HEK293 (cell line): ENCODE measurements around the gene SGCB.

Experiments used
- CTCF ChIA-PET: fragments of 350-600 bp; formaldehyde crosslinking; extraction: SDS; loops from one replicate; lab custom pipeline; 2021; ENCODE audit warnings: antibody characterized with exemption; lab: Yijun Ruan, JAX
- POLR2A ChIA-PET: fragments of 300-600 bp; formaldehyde crosslinking; extraction: SDS; loops from one replicate; lab custom pipeline; 2020; ENCODE audit warnings: antibody characterized with exemption, inconsistent platforms; lab: Yijun Ruan, JAX
- H3K27ac ChIP-seq: fragments of 200-500 bp; sonication (Bioruptor generic); 2 replicates; pipeline ENCODE4 v1.5.1; 2014; ENCODE audit warnings: low read depth, low read length, control low read depth, inconsistent platforms; ENCODE audit errors: extremely low read depth
- H3K36me3 ChIP-seq, 2 experiments: fragments of 200-500 bp in 1 of 2; sonication (Bioruptor generic) in 1 of 2; 1 replicate in 1 of 2; 2 replicates in 1 of 2; pipeline ENCODE4 v1.5.1; 2014 to 2017; ENCODE audit warnings: inconsistent platforms in 2 of 2, low read length in 2 of 2; ENCODE audit not compliant: control insufficient read depth in 2 of 2, insufficient read depth in 1 of 2
- H3K4me1 ChIP-seq: fragments of 200-500 bp; sonication (Bioruptor generic); 2 replicates; pipeline ENCODE4 v1.5.1; 2014; ENCODE audit warnings: mild to moderate bottlenecking, low read length, inconsistent platforms; ENCODE audit not compliant: control insufficient read depth, insufficient read depth
- H3K4me3 ChIP-seq: 2 replicates; pipeline ENCODE4 v1.5.1; 2011; ENCODE audit warnings: low read depth, mild to moderate bottlenecking, control low read depth, low read length, moderate library complexity
- H3K9me3 ChIP-seq: fragments of 200-500 bp; sonication (Bioruptor generic); 2 replicates; pipeline ENCODE4 v1.5.1; 2014; ENCODE audit warnings: low read depth, low read length, inconsistent platforms; ENCODE audit not compliant: control insufficient read depth, insufficient read depth
- KLF16 ChIP-seq: fragments of 450-650 bp; formaldehyde crosslinking; IDR thresholded peaks from 2 replicates; pipeline ENCODE4 v1.5.1; 2017; ENCODE audit warnings: missing biosample characterization, missing genetic modification characterization
- RBAK ChIP-seq: fragments of 450-650 bp; formaldehyde crosslinking; IDR thresholded peaks from 2 replicates; pipeline ENCODE4 v1.5.1; 2016; ENCODE audit warnings: missing biosample characterization, missing genetic modification characterization
- REPIN1 ChIP-seq: fragments of 450-650 bp; formaldehyde crosslinking; IDR thresholded peaks from 2 replicates; pipeline ENCODE4 v1.5.1; 2017; ENCODE audit warnings: missing biosample characterization, missing genetic modification characterization, low read depth
- ZNF184 ChIP-seq: fragments of 450-650 bp; IDR thresholded peaks from 2 replicates; pipeline ENCODE4 v1.5.1; 2018; ENCODE audit warnings: missing biosample characterization, mild to moderate bottlenecking, missing genetic modification characterization
- ZNF202 ChIP-seq: fragments of 450-650 bp; formaldehyde crosslinking; IDR thresholded peaks from 2 replicates; pipeline ENCODE4 v1.5.1; 2016; ENCODE audit warnings: missing biosample characterization, missing genetic modification characterization, borderline replicate concordance
- ZNF214 ChIP-seq: fragments of 450-650 bp; formaldehyde crosslinking; IDR thresholded peaks from 2 replicates; pipeline ENCODE4 v1.5.1; 2017; ENCODE audit warnings: missing biosample characterization, mild to moderate bottlenecking, missing genetic modification characterization, borderline replicate concordance
- ZNF23 ChIP-seq: fragments of 450-650 bp; formaldehyde crosslinking; IDR thresholded peaks from 2 replicates; pipeline ENCODE4 v1.5.1; 2016; ENCODE audit warnings: missing biosample characterization, missing genetic modification characterization, borderline replicate concordance
- ZNF341 ChIP-seq: fragments of 450-650 bp; formaldehyde crosslinking; IDR thresholded peaks from 2 replicates; pipeline ENCODE4; 2016; ENCODE audit warnings: low read depth, missing biosample characterization, missing genetic modification characterization
- ZNF548 ChIP-seq: fragments of 450-650 bp; formaldehyde crosslinking; IDR thresholded peaks from 2 replicates; pipeline ENCODE4 v1.5.1; 2016; ENCODE audit warnings: missing biosample characterization, missing genetic modification characterization
- ZNF585B ChIP-seq: fragments of 450-650 bp; formaldehyde crosslinking; IDR thresholded peaks from 2 replicates; pipeline ENCODE4 v1.5.1; 2016; ENCODE audit warnings: missing biosample characterization, missing genetic modification characterization
- ZNF768 ChIP-seq: fragments of 450-650 bp; formaldehyde crosslinking; IDR thresholded peaks from 2 replicates; pipeline ENCODE4 v1.5.1; 2018; ENCODE audit warnings: missing biosample characterization, mild to moderate bottlenecking, missing genetic modification characterization
- ZNF792 ChIP-seq: fragments of 450-650 bp; formaldehyde crosslinking; IDR thresholded peaks from 2 replicates; pipeline ENCODE4 v1.5.1; 2016; ENCODE audit warnings: missing biosample characterization, missing genetic modification characterization
- ZNF843 ChIP-seq: fragments of 450-650 bp; formaldehyde crosslinking; IDR thresholded peaks from 2 replicates; pipeline ENCODE4 v1.5.1; 2016; ENCODE audit warnings: missing biosample characterization, missing genetic modification characterization
- ZSCAN23 ChIP-seq: fragments of 450-650 bp; formaldehyde crosslinking; IDR thresholded peaks from 2 replicates; pipeline ENCODE4 v1.5.1; 2016; ENCODE audit warnings: missing biosample characterization, missing genetic modification characterization
- ZXDB ChIP-seq: fragments of 450-650 bp; formaldehyde crosslinking; IDR thresholded peaks from 2 replicates; pipeline ENCODE4 v1.5.1; 2016; ENCODE audit warnings: missing biosample characterization, missing genetic modification characterization
- TF ChIP-seq, protein P1 (sequence below): fragments of 450-650 bp; formaldehyde crosslinking; IDR thresholded peaks from 2 replicates; pipeline ENCODE4 v1.5.1; 2016; ENCODE audit warnings: missing biosample characterization, missing genetic modification characterization

SGCB gene

DNA sequence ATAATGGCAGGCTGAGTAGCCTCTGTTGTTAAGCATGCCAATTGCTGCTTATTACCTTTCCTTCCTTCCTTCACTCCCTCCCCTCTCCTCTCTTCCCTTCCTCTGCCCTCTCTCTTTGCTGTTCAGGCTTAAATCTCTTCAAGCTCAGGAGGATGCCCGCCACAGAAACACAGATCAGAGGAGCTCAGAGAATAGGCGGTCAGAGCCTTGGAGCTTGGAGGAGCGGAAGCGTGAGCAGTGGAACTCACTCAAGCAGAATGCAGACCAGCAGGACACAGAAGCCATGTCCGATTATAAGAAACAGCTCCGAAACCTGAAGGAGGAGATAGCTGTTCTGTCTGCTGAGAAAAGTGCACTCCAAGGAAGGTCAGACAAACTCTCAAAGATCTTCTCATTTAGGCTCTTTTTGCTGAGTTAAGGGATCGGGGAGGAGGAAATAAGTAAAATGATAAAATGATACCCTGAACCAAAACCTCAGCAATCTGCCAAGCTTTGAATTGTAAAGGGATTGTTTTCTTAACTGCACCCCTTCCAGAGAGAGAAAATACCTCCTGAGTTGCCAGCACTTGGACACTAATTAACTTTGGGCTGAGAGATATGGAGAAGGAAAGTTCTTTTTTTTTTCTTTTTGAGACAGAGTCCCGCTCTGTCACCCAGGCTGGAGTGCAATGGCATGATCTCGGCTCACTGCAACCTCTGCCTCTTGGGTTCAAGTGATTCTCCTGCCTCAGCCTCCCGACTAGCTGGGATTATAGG is 33.9 kb upstream of the SGCB start:
- ChIA-PET POLR2A (no interaction called here), CTCF (interaction anchor here (0.7 kb wide), 2 partner anchors 9 to 227 kb away, joined by 3 to 5 read pairs; no protein-coding TSS in a partner anchor)
- TF ChIP-seq ZNF23 (no peak), ZNF184 (tag by site-specific recombination) (no peak), ZXDB (no peak), KLF16 (tag by site-specific recombination) (no peak), ZNF585B (tag by site-specific recombination) (no peak), ZSCAN23 (tag by site-specific recombination) (no peak), ZNF548 (no peak), ZNF214 (no peak), RBAK (tag by site-specific recombination) (no peak), ZNF341 (tag by site-specific recombination) (no peak), ZNF768 (no peak), REPIN1 (tag by site-specific recombination) (no peak), ZNF843 (tag by site-specific recombination) (no peak), ZNF202 (tag by site-specific recombination) (no peak)
- TF ChIP-seq, protein P1, sequence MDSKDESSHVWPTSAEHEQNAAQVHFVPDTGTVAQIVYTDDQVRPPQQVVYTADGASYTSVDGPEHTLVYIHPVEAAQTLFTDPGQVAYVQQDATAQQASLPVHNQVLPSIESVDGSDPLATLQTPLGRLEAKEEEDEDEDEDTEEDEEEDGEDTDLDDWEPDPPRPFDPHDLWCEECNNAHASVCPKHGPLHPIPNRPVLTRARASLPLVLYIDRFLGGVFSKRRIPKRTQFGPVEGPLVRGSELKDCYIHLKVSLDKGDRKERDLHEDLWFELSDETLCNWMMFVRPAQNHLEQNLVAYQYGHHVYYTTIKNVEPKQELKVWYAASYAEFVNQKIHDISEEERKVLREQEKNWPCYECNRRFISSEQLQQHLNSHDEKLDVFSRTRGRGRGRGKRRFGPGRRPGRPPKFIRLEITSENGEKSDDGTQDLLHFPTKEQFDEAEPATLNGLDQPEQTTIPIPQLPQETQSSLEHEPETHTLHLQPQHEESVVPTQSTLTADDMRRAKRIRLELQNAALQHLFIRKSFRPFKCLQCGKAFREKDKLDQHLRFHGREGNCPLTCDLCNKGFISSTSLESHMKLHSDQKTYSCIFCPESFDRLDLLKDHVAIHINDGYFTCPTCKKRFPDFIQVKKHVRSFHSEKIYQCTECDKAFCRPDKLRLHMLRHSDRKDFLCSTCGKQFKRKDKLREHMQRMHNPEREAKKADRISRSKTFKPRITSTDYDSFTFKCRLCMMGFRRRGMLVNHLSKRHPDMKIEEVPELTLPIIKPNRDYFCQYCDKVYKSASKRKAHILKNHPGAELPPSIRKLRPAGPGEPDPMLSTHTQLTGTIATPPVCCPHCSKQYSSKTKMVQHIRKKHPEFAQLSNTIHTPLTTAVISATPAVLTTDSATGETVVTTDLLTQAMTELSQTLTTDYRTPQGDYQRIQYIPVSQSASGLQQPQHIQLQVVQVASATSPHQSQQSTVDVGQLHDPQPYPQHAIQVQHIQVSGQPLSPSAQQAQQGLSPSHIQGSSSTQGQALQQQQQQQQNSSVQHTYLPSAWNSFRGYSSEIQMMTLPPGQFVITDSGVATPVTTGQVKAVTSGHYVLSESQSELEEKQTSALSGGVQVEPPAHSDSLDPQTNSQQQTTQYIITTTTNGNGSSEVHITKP (tag by site-specific recombination) = no peak
- H3K4me3 ChIP-seq = no peak overlapping the region
- H3K36me3 ChIP-seq = no peaks in the 10 kb centered on the region
- H3K9me3 ChIP-seq = no peaks in the 10 kb centered on the region
- no peak overlapping the region for H3K27ac ChIP-seq
- H3K4me1 ChIP-seq = no peaks in the 10 kb centered on the region

DNA sequence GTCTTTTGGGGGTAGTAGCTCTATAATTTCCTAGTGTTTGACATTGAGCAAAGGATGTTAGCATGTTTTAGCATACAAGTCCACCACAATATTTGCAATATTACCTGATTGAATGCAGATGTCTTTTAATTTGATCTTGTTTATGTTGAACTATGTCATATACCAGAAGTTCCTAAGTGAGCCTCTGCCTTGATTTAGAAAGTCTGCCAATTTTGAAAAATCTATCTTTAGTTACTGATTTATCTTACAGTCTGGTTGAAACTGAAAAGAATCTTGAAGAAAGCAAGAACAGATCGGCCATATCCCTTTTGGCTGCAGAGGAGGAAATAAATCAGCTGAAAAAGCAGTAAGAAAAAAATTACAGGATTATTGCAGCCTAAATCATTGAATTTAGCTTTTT is 31.5 kb upstream of the SGCB start:
- CTCF ChIA-PET = no interaction called here
- POLR2A ChIA-PET = no interaction called here
- no peak overlapping the region for H3K27ac ChIP-seq
- no peak for TF ChIP-seq ZNF792 (tag by site-specific recombination)
- H3K36me3 ChIP-seq = no peaks in the 10 kb centered on the region
- no peaks in the 10 kb centered on the region for H3K4me1 ChIP-seq
- no peak overlapping the region for H3K4me3 ChIP-seq
- H3K9me3 ChIP-seq = no peaks in the 10 kb centered on the region

GRCh38 chr4:52059372-52059771 is 21.3 kb upstream of the SGCB start:
- H3K4me3 ChIP-seq = no peak overlapping the region
- CTCF ChIA-PET = no interaction called here
- TF ChIP-seq, protein P1 (tag by site-specific recombination) = no peak
- TF ChIP-seq, all 188 proteins: peak for 0
- POLR2A ChIA-PET = no interaction called here
- H3K9me3 ChIP-seq = no peaks in the 10 kb centered on the region
- no peaks in the 10 kb centered on the region for H3K36me3 ChIP-seq
- no peaks in the 10 kb centered on the region for H3K4me1 ChIP-seq
- H3K27ac ChIP-seq = no peak overlapping the region
